A549 (cell line): ENCODE measurements around the gene TTC3. TPM values are rescaled to one million over a fixed set of nuclear protein-coding genes. Genes with fewer than 3 reads are reported as not detected.

Source experiments
- ATAC-seq, 2 experiments: fragments of 200-7000 bp in 1 of 2; fragments of >200 bp in 1 of 2; cut with Nextera tagmentation in 1 of 2; cut with Tn5 transposase in 1 of 2; 3 replicates each; pipeline versions ENCODE4 v1.8.0 to v1.9.1; 2018 to 2020; ENCODE audit warnings: mild to moderate bottlenecking in 1 of 2, moderate library complexity in 1 of 2
- CTCF ChIA-PET: fragments of 300-600 bp; sonication (Branson Sonifier 250); formaldehyde crosslinking; extraction: SDS; loops from one replicate; lab custom pipeline; 2021; ENCODE audit warnings: antibody characterized with exemption, inconsistent platforms; lab: Yijun Ruan, JAX
- POLR2A ChIA-PET: fragments of 350-600 bp; formaldehyde crosslinking; extraction: SDS; loops from one replicate; lab custom pipeline; 2021; ENCODE audit warnings: antibody characterized with exemption, inconsistent platforms; lab: Yijun Ruan, JAX
- DNase-seq, 2 experiments: peaks; one replicate each; pipeline versions ENCODE4 v3.0.0 to v3.0.0-alpha.2; 2011 to 2016; ENCODE audit warnings: low read depth in 1 of 2, low spot score in 1 of 2
- FAIRE-seq: peaks from 2 replicates; lab custom pipeline; 2011; peaks lifted over from hg19 to GRCh38; lab: Jason Lieb, UNC
- H3K27ac ChIP-seq, 2 experiments: fragments of >200 bp; sonication (Bioruptor Twin); formaldehyde crosslinking; 3 replicates each; pipeline ENCODE4 v1.5.1; 2016 to 2017
- H3K4me1 ChIP-seq: fragments of >200 bp; sonication (Bioruptor Twin); formaldehyde crosslinking; 3 replicates; pipeline ENCODE4 v1.6.1; 2016
- H3K4me2 ChIP-seq: fragments of >200 bp; sonication (Bioruptor Twin); formaldehyde crosslinking; 3 replicates; pipeline ENCODE4 v1.6.1; 2016
- H3K4me3 ChIP-seq: fragments of >200 bp; sonication (Bioruptor Twin); formaldehyde crosslinking; 3 replicates; pipeline ENCODE4 v1.5.1; 2016
- H3K9me3 ChIP-seq: fragments of >200 bp; sonication (Bioruptor Twin); formaldehyde crosslinking; 3 replicates; pipeline ENCODE4 v1.6.1; 2016
- BCL3 ChIP-seq: fragments of >200 bp; sonication (Bioruptor Twin); formaldehyde crosslinking; IDR thresholded peaks from 3 replicates; pipeline ENCODE4 v1.6.1; 2016
- CTCF ChIP-seq: fragments of >200 bp; sonication (Bioruptor Twin); formaldehyde crosslinking; IDR thresholded peaks from 3 replicates; pipeline ENCODE4 v1.5.1; 2016
- FOSB ChIP-seq: fragments of 250-450 bp; sonication (Bioruptor Pico); IDR thresholded peaks from 2 replicates; pipeline ENCODE4 v1.5.0; 2020; ENCODE audit warnings: mild to moderate bottlenecking, moderate library complexity
- HMGXB4 ChIP-seq: fragments of 250-450 bp; sonication (Bioruptor Pico); IDR thresholded peaks from 2 replicates; pipeline ENCODE4 v1.5.0; 2021; ENCODE audit warnings: mild to moderate bottlenecking, moderate library complexity, borderline replicate concordance
- HOXB5 ChIP-seq: fragments of 250-450 bp; sonication (Bioruptor Pico); IDR thresholded peaks from 2 replicates; pipeline ENCODE4 v1.5.0; 2020; ENCODE audit warnings: mild to moderate bottlenecking, moderate library complexity
- JUN ChIP-seq, 2 experiments: fragments of >200 bp; sonication (Bioruptor Twin); formaldehyde crosslinking; IDR thresholded peaks; 2 replicates in 1 of 2; 3 replicates in 1 of 2; pipeline ENCODE4 v1.6.1; 2016 to 2017
- JUNB ChIP-seq: fragments of >200 bp; sonication (Bioruptor Twin); formaldehyde crosslinking; IDR thresholded peaks from 2 replicates; pipeline ENCODE4 v1.6.1; 2016
- MYC ChIP-seq: IDR thresholded peaks from 2 replicates; pipeline ENCODE4 v1.6.1; 2012; ENCODE audit warnings: mild to moderate bottlenecking, inconsistent platforms, low read length, improper control_type of control experiment, borderline replicate concordance
- PBX3 ChIP-seq: IDR thresholded peaks from 2 replicates; pipeline ENCODE4 v1.6.1; 2012
- RAD21 ChIP-seq, 2 experiments: fragments of >200 bp in 1 of 2; sonication (Bioruptor Twin) in 1 of 2; formaldehyde crosslinking in 1 of 2; IDR thresholded peaks in 1 of 2; conservative IDR thresholded peaks in 1 of 2; 2 replicates in 1 of 2; 3 replicates in 1 of 2; pipeline ENCODE4 v1.6.1; 2012 to 2018; ENCODE audit warnings: inconsistent platforms in 1 of 2
- RCOR1 ChIP-seq: fragments of 150-350 bp; IDR thresholded peaks from 2 replicates; pipeline ENCODE4 v1.6.1; 2014; ENCODE audit warnings: antibody characterized with exemption, low read length, low read depth
- TP53 ChIP-seq: fragments of 250-450 bp; sonication (Bioruptor Pico); IDR thresholded peaks from 2 replicates; pipeline ENCODE4 v1.5.0; 2021; ENCODE audit warnings: mild to moderate bottlenecking, moderate library complexity
- ZC3H11A ChIP-seq: fragments of 450-650 bp; IDR thresholded peaks from 2 replicates; pipeline ENCODE4 v1.6.1; 2014; ENCODE audit warnings: antibody characterized with exemption, mild to moderate bottlenecking
- ZNF302 ChIP-seq: fragments of 250-450 bp; sonication (Bioruptor Pico); IDR thresholded peaks from 2 replicates; pipeline ENCODE4 v1.9.0; 2021; ENCODE audit warnings: inconsistent platforms, mild to moderate bottlenecking, moderate library complexity
- ZSCAN20 ChIP-seq: fragments of 250-450 bp; sonication (Bioruptor Pico); IDR thresholded peaks from 2 replicates; pipeline ENCODE4 v1.8.0; 2022; ENCODE audit warnings: mild to moderate bottlenecking, moderate library complexity
- WGBS: methylation state at CpG from one replicate; pipeline ENCODE4 v1.1.6; 2017; ENCODE audit errors: missing lambda C conversion rate; 5-methylcytosine and 5-hydroxymethylcytosine counted together
- polyA plus RNA-seq, 4 experiments: library from polyadenylated mRNA; depleted of rRNA in 3 of 4; stranded (reverse); fragments of >200 nt; fragmentation: RNase III in 1 of 4; extraction: RNeasy Plus Mini Kit Qiagen cat#74134 plus additional on column Dnase treatment in 1 of 4; gene quantifications; 2 replicates in 3 of 4; 3 replicates in 1 of 4; pipeline ENCODE4 v1.2.3, GENCODE V29; 2011 to 2017

TTC3 gene
- polyA plus RNA-seq, 2 of the 4 experiments (the other 2 are of a cell fraction): 34.2 to 62.2 TPM

GRCh38 chr21:37183749-37184148 is 110.7 kb downstream of the TTC3 start (continued):
- no peak for TF ChIP-seq HMGXB4 (CRISPR knock-in tag)
- no peak for TF ChIP-seq ZC3H11A

GRCh38 chr21:37184784-37185593 is 111.9 kb downstream of the TTC3 start:
- H3K27ac ChIP-seq: no peak overlapping the region
- ATAC-seq (no peak), FAIRE-seq (no peak), DNase-seq (no peak)
- 95% methylated on average over 9 of the region's 9 CpGs for WGBS
- ChIA-PET CTCF (interaction anchor here (0.8 to 1.0 kb wide), 2 partner anchors 12 to 208 kb away, joined by 3 read pairs; no protein-coding TSS in a partner anchor), POLR2A (no interaction called here)
- H3K4me1 ChIP-seq: no peaks in the 10 kb centered on the region
- H3K4me3 ChIP-seq: no peak overlapping the region
- H3K4me2 ChIP-seq: no peak overlapping the region
- H3K9me3 ChIP-seq: no peaks in the 10 kb centered on the region
- TF ChIP-seq BCL3: no peak
- TF ChIP-seq ZNF302: no peak
- TF ChIP-seq CTCF: no peak
- no peak for TF ChIP-seq ZSCAN20
- no peak for TF ChIP-seq ZC3H11A
- TF ChIP-seq PBX3: no peak
- no peak for TF ChIP-seq TP53 (CRISPR knock-in tag)
- TF ChIP-seq HOXB5 (CRISPR knock-in tag): no peak

- FAIRE-seq (no peak), DNase-seq (no peak), ATAC-seq (no peak)
- Histone ChIP-seq H3K27ac (no peak overlapping the region), H3K4me2 (no peak overlapping the region), H3K4me3 (no peak overlapping the region), H3K9me3 (no peaks in the 10 kb centered on the region), H3K4me1 (no peaks in the 10 kb centered on the region)
- no peak for TF ChIP-seq RAD21 (conservative IDR thresholded peaks at IDR 0.05 in 1 of 2, IDR thresholded peaks at IDR 0.05 in 1 of 2)
- WGBS: 72% methylated on average over 2 of the region's 2 CpGs
- CTCF ChIA-PET: no interaction called here
- POLR2A ChIA-PET: no interaction called here
Observed at GRCh38 chr21:37186983-37187382, 113.9 kb downstream of the TTC3 start.

- no peaks in the 10 kb centered on the region for H3K4me1 ChIP-seq
- POLR2A ChIA-PET: no interaction called here
- 95% methylated on average over 1 of the region's 1 CpG for WGBS
- TF ChIP-seq JUNB: no peak
- no peak for TF ChIP-seq MYC
- no peak for TF ChIP-seq JUN (IDR thresholded peaks at IDR 0.05)
- no peak for TF ChIP-seq FOSB (CRISPR knock-in tag)
- TF ChIP-seq RCOR1: no peak
- TF ChIP-seq, all 56 proteins: peak for 0
- no peak for DNase-seq
- Histone ChIP-seq H3K9me3 (no peaks in the 10 kb centered on the region), H3K4me3 (no peak overlapping the region), H3K4me2 (no peak overlapping the region), H3K27ac (no peak overlapping the region)
- FAIRE-seq: no peak
- no peak for ATAC-seq
- CTCF ChIA-PET: no interaction called here
Observed at GRCh38 chr21:37188825-37189224, 115.8 kb downstream of the TTC3 start.
